ENCODE data around the gene GNAQ.

The GNAQ gene

DNA sequence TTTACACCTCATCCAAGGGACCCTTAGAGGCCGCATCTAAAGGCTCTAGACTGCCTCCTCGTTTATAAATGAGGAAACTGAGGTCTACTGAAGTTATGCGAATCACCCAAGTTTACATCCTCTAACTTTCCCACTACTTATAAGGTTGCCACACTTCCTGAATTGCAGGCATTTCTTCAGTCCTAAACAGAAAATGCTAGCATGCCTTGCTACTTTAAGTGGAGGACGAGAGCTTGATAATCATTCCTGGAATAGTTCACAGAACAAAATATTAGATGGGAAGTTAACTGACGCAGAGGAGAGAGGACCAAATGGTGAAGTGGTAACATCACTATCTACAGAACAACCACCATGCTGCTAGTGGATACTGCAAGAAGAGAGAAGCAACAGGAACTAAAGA lies 85.8 kb downstream of the GNAQ start:
- DNase-seq: no peak

DNA sequence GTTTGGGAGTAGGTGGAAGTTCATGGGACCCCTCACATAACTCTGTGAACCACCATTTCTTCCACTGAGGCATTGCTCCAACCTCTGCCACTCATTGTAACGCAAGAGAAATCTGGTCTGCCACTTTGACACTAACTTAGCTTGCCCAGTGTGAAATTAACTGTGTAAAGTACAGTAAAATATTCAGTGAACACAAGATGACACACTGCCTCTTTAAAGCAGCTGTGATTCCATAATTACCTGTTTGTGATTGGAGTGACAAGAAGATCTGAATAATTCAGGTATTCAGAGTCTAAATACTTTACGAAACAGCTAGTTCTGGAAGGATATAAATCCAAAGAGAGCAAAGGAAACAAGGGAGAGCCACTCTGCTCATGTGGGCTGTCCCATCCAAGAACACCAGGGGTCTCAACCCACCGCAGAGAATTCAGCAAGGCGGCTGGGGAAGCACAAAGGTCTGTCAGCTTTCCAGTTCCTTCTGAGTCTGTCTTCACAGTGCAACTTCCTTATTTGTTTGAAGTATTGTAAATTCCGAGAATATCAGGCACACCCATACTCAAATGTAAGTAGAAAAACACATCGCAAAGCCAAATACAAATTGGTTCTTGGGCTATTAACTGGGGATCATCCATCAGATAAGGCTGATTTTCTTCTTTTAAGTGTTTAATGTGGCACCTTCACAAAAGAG lies 86.9 kb downstream of the GNAQ start:
- no peak for DNase-seq

DNA sequence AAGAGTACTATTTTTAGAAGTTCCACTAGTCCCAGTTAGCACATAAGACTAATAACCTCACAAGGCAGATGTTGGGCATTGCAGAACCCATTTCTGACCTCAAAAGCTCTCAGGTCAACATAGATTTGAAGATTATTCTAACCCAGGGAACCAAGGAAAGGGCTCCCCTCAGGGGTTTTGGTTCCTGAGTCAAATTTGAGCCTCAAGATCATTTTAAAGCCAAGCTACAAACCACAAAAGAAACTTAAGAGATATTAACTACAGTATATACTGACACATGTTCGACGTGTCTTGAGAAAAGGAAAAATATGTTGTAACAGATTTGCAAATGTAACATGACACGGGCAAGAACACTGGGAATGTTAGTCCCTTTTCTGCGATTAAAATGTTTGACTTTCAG lies 88.6 kb downstream of the GNAQ start:
- DNase-seq: no peak

DNA sequence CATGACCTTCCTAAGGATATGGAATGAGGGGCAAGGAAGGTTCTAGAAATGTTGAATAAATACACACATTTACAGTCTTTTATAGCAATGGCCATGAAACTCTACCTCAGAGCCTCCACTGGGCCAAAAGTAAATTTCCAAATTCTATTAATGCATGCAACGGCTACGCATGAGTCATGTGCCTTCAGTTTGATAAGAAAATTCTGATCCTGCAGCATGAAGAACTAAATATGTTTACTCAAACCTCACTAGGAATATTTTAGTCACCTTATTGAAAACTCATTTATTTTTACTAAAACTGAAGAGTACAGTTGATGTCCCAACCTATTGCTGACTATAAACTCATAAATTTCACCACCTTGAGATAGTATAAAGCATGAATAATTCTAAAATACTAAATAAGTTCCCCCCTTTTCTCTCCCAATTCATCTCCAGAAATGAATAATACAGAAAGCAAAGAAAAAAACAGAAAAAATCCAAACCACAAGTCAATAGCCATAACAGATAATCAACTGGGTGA lies 92.4 kb downstream of the GNAQ start:
- no peak for DNase-seq

DNA sequence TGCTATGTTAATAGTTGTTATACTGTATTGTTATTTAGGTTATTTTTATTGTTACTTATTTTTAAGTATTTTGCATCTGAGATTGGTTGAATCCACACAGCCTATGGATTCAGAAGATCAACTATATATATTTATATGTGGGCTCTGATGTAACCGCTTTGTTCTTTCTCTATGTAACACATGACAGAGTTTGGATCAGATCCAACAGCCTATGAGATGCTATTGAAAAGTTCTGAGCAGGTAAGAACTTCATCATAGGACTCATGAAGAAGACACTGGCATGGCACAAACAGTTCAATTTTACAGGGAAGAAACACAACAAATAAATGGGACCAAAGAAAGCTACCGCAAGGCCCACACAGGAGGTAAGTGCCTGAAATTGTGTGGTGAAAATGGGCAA lies 93.4 kb downstream of the GNAQ start:
- DNase-seq: no peak

DNA sequence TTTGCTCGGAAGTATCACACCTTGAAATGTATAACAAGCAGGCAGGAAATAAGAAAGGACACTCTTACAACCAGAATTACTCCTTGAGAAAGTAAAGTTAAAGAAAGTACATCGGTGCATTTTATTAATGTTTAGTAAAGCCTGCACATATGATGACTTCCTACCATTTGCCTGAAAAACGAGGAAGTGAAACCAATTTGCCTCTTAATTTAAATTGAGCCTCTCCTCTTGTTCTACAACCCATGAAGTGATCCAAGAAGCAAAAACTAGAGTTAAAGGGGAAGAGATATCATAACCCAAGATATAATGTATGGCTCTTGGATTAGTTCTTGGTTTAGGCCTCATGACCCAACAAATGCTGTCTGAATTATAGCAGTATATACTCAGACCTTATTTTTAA lies 95.6 kb downstream of the GNAQ start:
- DNase-seq: no peak

DNA sequence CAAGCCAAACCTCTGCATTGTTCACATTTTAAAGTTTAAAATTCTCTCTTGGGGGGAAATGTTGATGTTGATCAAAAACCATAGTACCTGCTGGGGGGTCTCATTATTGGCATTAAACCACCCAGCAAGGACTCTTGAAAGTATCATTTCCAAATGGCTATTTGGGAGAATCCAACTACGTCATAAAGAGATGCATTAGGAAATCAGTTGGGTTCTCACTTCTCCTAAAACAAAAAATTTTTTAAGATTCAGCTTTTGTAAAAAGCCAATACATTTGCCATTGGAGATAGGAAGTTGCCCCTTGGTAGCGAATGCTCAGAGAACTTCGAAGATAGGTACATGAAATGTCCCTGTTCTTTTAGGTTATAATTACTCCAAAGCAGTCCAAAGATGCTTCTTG lies 96.4 kb downstream of the GNAQ start:
- no peak for DNase-seq

DNA sequence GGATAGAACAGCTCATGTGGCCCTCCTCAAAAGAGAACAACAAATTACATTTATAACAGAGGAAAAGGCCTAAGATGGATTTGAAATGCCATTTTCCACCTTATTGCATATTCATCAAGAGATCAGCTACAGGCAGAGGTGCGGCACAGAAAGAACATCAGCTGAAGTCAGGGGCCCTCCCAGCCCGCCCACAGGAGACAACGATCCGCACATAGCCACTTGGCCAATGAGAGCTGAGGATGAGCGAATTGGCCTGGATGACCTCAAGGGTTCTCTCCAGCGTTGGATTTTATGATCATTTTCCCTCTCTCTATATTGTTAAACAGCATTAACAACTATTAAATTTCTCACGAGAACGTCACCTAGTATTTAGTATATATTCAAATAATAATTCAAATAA lies 97.6 kb downstream of the GNAQ start:
- DNase-seq: no peak

DNA sequence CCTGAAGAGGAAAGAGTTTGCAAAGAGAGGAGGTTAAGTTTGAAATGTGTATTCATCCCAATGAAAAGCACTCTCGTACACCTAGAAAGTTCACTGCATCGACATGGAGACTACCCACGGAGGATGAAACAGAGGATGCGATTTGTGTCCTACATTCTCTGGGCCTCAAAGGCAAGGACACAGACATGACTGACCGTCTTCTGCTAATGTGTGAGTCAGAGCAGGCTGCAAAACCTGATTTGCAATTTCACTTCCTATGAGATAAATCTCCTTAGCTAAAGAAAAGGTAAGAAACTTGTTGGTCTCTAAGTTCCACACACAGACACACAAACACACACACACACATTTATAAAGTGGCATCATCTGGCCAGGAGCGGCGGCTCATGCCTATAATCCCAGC lies 98.6 kb downstream of the GNAQ start:
- DNase-seq: no peak

DNA sequence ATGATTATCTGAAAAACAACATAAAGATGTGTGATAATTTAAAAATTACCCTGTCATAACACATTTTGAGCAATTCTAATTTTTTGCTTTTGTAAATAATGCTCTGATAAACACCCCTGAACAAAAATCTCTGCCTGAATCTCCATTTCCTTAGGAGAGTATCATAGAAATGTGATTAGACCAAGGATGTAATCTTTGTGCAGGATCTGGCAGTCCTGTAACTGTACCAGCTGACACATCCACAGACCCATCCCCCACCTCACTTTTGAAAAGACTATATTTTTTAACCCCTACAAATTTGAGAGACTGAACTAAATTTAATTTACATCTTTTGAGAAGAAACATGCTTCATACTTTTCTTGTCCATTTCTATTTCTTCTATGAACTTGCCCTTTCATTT lies 101.7 kb downstream of the GNAQ start:
- DNase-seq: no peak

DNA sequence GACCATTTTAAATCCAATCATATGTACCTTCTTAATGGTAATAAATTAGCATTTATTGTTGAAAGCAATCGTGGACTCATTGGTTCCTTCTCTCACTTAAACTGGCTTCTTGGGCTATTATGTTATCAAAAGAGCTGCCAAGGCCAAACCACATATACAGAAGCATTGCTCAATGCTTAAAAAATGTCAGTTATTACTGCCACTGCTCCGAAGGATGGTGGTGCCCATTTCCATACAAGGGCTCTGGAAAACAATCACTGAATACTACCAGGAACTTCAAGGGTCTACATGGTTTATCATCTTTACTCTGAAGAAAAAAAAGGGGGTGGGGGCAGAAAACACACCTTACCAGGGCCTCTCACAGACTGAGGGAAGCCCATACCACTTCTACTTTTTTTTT lies 104.3 kb downstream of the GNAQ start:
- no peak for DNase-seq

DNA sequence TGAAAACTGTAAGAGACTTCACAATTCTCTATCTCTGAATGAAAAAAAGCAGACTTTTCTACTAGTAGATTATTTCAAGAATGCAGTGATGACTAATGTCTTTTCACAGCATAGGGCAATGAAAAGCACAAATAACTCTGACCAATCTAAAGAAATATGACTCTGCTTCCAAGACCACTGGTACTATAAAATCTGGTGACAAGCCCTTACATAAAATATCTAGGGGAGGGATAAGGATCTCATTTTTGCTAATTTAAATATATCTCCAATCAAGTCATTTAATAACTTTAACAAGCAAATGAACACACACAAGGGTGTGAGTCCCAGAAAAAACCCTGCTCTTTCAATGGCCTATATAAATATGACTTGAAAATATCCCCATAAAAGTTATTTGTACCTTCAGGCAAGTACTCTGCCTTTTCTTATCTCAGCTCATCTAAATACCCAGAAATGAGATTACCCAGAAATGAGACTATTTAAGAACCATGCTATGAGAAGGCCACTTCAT lies 105.2 kb downstream of the GNAQ start:
- DNase-seq: no peak

DNA sequence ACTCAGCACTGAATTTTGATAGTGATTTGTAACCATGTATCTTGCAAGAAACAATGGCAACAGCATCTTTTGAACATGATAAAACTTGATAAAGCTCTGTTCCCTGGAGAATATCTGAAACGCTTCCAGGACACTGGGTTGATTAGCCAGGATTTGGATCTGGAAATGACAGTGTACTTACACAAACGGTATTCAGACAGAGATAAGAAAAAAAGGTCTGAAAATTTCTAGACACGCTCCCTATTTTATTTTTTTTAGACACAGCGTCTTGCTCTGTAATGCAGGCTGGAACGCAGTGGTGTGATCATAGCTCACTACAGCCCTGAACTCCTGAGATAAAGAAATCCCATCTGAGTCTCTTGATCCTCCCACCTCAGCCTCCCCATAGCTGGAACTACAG lies 109.0 kb downstream of the GNAQ start:
- no peak for DNase-seq

DNA sequence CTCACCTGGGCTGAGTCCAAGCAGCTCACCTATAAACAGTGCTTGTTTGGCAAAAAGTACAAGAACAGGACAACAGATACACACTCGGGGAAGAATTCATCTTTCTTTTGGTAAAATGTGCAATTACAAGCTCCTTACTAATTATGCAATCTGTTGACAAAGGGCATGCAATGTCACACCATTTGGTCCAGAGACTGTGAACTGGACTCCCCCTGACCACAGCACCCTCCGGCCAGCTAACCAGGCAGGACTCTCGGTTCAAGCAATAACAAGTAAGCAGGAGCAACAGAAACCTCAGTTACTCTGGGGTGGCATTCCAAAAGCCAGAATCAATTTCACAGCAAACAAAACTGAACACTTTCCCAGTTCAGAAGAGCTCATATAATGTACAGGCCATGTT lies 113.8 kb downstream of the GNAQ start:
- no peak for DNase-seq

DNA sequence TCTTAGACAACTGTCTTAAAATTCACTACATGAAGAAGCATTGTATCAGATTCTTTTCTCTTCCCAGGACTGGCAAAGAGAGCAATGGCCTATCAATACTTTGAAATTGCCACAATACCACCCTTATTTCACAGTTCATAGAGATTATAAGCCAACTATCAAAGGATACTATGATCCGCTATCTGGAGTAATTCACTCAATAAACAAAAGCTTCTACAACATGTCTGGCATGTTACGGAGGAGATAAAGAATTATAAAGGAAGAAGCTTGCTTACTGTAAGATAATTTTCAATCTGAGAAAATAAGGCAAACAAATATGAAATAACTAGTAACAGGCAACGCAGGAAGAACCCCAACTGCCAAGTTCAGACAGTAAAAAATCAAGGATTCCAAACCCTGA lies 114.8 kb downstream of the GNAQ start:
- no peak for DNase-seq

DNA sequence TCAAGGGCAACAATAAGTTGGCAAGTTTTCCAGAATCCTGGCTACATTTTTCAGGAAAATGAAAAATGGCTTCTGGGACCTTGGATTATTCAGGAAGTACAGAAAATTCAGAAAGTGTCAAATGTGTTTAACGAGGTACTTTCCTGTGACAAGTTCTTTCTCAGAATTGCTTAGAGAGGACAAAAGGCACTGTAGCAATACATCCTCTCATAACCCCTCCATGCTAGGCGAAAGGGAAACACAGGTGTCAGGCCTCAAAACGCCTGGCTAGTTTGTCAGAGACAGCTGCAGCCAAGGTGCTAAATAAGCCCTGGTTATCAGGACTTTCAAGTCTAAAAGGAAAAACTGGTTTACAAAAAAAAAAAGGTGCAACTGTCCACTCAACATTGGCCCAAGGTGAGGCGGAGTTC lies 115.2 kb downstream of the GNAQ start:
- no peak for DNase-seq

DNA sequence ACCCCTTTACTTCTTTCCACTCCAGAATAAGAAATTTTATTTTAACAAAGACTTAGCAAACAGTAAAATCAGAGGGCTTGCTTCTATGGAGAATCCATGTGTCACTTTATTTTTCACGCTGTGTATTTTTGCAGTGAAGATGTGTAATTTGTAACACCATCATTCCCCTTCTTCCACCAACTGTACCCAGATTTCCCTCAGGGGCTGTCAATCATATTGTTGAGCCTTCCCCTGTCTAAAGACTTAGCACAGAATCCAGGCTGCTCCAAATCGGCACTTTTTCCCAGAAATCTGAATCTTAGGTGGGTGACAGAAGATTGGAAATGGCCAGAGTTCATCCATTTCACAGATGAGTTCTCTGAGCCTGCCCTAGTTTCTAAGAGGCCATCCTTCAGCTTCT lies 115.9 kb downstream of the GNAQ start:
- no peak for DNase-seq

DNA sequence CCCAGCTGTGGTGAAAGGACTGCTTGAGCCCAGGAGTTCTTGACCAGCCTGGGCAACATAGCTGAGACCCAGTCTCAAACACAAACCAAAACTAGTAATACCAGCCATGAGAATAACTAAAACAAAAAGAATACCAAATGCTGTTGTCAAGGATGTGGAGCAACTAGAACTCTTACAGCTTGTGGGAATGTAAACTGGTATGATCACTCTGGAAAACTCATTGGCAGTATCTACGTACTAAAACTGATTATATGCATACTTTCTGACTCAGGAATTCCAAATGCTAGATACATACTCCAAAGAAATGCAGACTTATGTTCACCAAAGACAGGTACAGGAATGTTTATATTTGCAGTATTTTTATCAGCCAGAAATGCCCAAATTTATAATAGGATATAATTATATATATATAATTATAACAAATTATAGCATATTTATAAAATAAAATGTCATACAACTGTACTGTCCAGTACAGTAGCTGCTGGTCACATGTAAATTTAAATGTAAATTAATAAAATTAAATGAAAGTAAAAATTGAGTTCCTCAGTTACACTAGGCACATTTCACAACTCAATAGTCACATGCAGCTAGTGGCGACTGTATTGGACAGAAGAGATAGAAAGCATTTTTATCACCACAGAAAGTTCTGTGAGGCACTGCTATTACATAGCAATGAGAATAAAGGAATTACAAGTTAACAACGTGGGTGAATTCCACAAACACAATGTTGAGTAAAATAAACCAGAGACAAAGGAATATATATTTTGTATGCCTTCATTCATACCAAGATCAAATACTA lies 118.5 kb downstream of the GNAQ start:
- no peak for DNase-seq

DNA sequence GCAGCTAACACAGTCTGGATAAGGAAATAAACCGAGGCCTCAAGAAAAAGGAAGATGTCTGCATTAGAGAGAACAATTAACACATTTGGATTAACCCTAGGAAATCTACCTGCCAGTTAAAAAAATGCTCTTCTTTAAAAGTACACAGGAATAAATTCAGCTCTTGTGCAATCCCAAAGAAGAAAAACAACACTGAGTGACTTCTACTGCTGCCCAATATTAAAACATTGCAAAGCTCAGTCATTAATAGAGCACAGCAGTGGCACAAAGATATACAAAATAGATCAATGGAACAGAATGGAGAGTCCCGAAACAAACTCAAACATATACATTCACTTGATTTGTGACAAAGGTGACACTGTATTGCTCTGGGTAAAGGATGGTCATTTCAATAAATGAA lies 119.7 kb downstream of the GNAQ start:
- no peak for DNase-seq

DNA sequence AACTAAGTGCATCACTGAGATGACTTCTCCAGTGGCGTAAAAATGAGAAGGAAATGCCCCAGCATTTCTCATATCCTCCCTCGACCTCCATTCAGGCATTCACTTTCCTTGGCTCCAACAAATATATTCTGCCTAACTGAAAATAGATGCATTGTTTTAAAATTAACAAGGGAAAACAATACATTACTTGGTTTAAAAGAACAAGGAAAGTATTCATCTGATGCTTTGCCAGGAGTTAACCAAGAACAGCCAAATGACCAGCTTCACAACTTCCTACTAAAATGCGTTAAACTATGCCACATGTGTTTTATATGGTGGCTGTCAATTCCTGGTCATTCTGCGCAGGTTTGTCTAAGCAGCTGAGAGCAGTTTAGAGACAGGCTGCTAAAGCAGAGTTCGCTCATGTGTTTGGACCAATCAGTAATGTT lies 121.4 kb downstream of the GNAQ start:
- DNase-seq: no peak

DNA sequence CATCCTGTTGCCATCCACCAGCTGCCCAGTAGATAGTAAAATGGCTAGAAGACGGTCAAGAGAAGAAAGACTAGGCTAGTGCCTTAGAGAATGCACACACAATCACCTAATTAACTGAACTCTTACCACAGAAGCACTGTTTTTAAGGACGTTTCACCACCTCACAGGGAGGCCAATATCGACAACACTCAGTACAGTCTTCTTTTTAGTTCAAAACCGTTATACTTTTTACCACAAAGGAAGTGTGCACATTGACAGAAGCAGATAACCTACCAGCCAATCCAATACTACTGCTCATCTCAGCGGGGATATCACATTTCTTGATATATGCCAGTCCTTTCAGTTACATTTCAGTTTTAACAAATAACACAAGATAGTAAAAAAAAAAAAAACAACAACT lies 122.3 kb downstream of the GNAQ start:
- DNase-seq: no peak

DNA sequence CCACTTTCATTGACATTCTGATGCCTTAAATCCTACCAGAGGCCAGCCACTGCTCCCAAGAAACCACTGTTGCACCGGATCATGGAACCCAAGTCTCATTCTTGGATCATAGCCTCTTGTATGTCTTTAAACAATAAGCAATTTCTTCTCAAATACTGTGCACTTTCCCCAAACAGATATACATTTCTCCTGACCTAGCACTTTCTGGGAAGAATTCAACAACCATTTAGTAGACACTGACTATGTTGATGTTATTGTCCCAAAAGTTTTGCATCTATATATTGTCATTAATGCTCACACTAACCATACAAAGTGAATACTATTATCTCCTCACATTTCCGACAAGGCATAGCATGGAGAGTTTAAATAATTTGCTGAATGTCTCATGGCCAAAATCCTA lies 123.3 kb downstream of the GNAQ start:
- DNase-seq: no peak

DNA sequence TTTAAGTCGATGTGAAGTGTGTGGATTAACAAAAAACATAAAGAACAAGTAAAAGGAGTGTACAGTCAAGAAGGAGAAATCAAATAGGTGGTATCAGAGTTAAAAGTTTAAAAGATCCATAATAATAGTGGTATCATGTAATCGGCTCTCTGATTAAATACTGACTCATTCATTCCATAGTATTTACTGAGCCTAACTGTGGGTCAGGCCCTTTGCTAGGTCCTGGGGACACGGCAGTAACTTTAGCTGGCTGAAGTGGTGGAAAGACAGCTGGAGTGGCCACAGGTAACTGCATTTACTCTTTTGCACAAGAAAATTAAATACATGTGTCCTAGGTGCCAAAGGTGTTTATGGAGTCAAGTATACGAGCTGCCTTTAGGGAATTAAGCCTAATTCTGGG lies 124.0 kb downstream of the GNAQ start:
- DNase-seq: no peak

DNA sequence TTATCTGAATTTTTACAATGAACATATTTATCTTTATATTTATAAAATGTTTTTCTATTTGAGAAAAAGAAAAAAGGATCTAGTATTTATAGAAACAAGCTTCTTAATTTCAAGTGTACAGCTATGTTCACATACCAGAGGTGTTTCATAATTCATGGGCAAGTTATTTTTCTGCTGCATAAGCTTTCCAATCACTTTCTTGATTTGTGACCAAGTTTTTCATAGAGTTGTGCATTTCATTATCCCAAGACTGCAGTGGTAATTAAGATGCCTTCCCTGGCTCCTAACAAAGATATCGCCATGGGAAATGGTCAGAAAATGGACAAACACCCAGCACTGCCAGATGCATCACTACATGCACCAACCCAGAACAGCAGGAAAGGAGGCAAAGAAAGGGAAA lies 124.6 kb downstream of the GNAQ start:
- no peak for DNase-seq
